GM12874 (cell line): ENCODE measurements around the gene DCP1B.

Experiments
- CTCF ChIP-seq: IDR thresholded peaks from 2 replicates; pipeline ENCODE4 v1.5.1; 2011; ENCODE audit warnings: low read depth, mild to moderate bottlenecking, control low read depth, low read length, moderate library complexity; ENCODE audit not compliant: insufficient read depth

The DCP1B gene

DNA sequence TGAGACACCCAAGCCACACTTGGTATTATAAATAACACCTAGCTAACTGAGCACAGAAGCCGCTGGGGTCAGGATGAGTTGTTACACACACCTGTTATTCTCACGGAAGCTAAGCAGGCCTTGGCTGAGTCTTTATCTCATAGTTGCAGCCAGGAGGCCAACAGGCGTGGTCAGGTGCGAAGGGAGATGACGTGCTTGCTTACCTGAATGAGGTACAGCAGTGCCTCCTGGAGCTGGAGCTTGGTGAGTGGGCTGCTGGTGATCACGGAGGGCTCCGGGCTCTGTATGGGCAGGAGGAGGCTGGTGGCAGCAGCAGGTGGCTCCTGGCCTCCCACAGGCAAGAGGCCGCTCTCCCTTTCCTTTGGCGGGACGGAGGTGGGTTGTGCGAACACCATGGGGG, 55.4 kb downstream of the DCP1B start:
- TF ChIP-seq CTCF = no peak

GRCh38 chr12:1947081-1947480, 57.2 kb downstream of the DCP1B start:
- no peak for TF ChIP-seq CTCF

GRCh38 chr12:1946296-1946695, 58.0 kb downstream of the DCP1B start:
- no peak for TF ChIP-seq CTCF

- TF ChIP-seq CTCF = peak; percentile 84
These were observed 64.3 kb downstream of the DCP1B start for GRCh38 chr12:1939801-1940607.

DNA sequence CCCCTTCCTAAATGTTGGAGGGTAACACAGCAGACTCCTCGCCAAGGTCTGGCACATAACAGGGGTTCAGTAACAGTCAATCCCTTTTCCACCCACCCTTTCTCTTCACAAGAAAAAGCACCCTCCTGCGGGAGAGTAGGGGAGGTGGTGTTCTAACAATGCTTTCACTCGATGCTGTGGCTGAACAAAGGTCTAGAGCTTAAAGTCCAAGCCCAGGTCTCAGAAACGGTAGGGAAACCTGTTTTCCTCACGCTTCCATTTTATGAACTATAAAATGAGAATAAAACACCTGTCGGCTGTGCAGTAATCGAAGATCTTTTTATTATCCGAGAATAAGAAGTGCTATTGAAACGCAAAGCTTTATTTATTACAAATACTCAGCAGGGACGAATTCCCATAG, 64.9 kb downstream of the DCP1B start:
- TF ChIP-seq CTCF = no peak

DNA sequence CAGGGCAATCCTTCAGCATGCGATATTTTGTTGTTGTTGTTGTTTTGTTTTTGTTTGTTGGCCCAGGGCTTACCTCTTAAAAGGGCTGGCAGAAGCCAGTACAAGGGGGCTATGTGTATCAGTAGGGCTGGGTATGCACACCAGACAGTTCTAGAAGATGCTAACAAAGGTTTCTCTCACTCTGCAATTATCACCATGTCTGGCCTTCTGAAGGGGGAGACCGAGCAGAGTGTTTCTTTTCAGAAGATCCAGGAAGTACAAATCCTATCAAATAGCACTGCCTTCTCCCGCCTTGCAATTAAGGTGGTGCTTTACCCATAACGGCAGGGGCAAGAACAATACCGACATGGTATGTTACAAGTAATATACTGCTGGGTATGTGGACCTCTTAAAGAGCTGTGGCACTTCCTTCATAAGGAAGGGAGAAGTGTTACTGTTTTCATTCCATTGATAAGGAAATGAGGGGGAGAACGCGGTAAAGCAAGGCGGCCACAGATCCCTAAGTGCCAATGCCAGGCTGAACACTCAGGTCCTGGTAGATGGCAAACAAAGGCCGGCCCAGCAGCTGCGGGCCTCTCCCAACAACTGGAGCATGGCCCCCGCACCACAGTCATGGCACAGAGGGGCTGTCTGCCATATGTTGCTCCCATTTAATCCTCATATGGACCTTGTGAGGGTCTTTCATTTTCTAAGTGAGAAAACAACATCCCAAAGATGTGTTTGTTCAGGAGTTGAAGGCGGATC, 66.6 kb downstream of the DCP1B start:
- TF ChIP-seq CTCF = no peak

- TF ChIP-seq CTCF = no peak
These were observed 67.6 kb downstream of the DCP1B start for GRCh38 chr12:1936406-1937320.
